ENCODE measurements around the gene MARCHF3. TPM values are rescaled to one million over a fixed set of nuclear protein-coding genes. Genes with fewer than 3 reads are reported as not detected.
"Not testable (repeated sequence)": the region's sequence is repeated elsewhere in the genome, so short reads cannot be mapped to it uniquely, and the experiment has no call there.

MARCHF3 gene
- total RNA-seq, 1 experiment from 2014 or later: 3.4 TPM

DNA sequence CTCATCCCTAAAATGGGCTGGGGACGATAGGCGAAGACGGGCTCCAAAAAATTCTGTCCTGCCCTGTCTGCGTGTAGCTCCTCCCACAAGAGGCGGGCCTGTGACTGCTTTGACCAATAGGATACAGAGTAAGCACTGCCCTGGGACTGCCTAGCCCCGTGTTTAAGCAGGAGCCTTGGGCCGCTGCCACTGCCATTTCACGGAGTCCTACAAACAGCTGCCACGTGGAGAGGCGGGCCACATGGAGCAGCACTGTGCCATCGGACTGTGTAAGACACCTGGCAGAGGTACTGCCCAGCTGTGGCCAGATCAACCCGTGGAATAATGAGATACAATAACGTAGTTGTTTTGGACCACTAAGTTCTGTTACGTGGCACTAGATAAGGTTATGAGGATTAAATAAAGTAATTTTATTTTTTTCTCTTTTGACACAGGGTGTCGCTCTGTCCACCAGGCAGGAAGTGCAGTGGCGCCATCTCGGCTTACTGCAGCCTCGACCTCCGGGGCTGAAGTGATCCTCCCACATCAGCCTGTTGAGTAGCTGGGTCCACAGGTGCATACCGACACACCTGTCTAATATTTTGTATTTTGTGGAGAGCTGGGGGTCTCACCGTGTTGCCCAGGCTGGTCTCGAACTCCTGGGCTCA lies 166.2 kb downstream of the MARCHF3 start:
- H3K27ac ChIP-seq: no peak overlapping the region
- H3K36me3 ChIP-seq: no peaks in the 10 kb centered on the region
- H3K9me3 ChIP-seq (replicated peaks): no peaks in the 10 kb centered on the region
- H3K4me1 ChIP-seq (replicated peaks): no peaks in the 10 kb centered on the region
- no peak overlapping the region for H3K4me3 ChIP-seq
- no peak for DNase-seq (ENCODE audit: low read depth in 1 of 2, low spot score in 2 of 2)
- H3K27me3 ChIP-seq (replicated peaks): no peaks in the 10 kb centered on the region

DNA sequence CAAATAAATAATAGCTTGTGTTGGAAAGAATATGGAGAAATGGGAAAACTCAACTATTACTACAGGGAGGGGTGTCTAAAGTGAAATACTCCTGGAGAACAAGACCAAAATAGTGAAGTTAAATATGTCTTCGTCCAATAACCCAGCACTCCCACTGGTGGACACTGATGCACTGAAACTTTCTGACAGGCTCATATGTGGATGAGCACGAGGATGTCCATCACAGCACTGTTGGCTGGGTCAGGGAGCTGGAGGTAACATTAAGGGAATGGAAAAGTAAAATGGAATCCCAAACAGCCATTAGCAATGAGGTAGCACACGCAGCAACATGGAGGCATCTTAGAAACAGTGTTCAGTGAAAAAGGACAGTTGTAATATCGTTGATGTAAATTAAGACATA lies 167.0 kb downstream of the MARCHF3 start:
- H3K9me3 ChIP-seq (replicated peaks): no peaks in the 10 kb centered on the region
- no peaks in the 10 kb centered on the region for H3K27me3 ChIP-seq (replicated peaks)
- H3K36me3 ChIP-seq: no peaks in the 10 kb centered on the region
- no peak overlapping the region for H3K4me3 ChIP-seq
- H3K4me1 ChIP-seq (replicated peaks): no peaks in the 10 kb centered on the region
- no peak for DNase-seq (ENCODE audit: low read depth in 1 of 2, low spot score in 2 of 2)
- no peak overlapping the region for H3K27ac ChIP-seq

DNA sequence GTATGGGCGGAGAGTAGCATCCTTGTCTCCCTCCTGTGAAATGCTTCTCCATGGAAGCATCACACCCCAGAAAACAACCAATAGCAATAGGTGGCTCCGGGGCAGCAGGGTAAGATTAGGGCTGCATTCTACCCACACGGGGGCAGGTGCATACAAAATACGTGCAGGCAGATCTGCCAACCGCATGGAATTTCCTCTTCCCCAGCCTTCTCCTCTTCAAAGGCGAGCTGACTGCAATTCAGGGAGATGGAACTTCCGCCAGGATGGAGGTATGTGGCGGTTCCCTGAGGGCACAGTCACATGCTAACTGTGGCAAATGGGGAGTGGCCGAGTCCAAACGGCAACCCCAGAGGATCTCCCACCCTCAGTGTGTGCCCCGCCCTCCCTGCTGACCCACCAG lies 171.9 kb downstream of the MARCHF3 start:
- Histone ChIP-seq H3K4me3 (no peak overlapping the region), H3K9me3 (replicated peaks) (no peaks in the 10 kb centered on the region), H3K36me3 (no peaks in the 10 kb centered on the region), H3K27me3 (replicated peaks) (no peaks in the 10 kb centered on the region), H3K4me1 (replicated peaks) (no peaks in the 10 kb centered on the region), H3K27ac (no peak overlapping the region)
- no peak for DNase-seq (ENCODE audit: low read depth in 1 of 2, low spot score in 2 of 2)

DNA sequence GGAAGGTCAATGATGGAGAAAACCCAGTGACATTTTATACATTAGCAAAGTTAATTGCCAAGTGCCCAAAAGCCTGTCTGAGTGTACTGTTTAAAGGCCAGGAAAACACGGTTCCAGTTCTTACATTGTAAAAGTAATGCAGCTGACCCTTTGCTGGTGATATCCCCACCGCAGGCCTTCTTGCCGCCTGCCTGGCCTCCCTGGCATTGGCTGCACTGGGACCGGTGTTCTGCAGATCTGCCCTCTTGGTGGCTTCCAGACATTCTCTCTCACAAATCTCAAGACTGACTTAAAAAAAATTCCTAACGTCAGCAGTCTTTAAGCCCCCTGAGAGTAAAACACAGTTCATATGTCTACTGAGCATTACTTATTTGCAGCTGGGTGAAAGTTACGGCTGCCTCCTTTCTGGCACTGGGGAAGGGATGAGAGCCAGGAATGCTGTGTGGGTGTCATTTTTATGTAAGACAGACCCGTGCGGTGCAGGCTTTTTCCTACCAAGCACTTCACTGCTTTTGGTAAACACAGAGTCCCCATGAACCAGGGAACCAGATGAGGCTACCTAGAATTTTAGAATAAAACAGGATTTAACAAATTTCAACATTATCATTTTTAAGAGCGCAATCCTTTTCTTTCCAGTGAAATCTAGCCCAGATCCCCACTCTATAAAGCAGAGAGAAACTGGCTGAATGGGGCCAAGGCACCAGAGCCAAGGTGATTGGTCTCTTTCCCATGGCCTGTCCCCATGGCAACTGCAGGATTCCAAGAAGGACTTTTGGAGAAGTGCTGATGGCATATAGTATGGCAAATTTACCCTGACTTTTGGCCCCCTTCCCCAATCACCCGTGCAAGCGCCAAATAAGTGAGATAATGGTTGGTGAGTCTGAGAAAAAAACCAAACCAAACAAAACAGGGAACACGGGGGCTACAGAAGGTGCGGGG lies 172.6 kb downstream of the MARCHF3 start:
- Histone ChIP-seq H3K9me3 (replicated peaks) (no peaks in the 10 kb centered on the region), H3K36me3 (no peaks in the 10 kb centered on the region), H3K4me3 (no peak overlapping the region), H3K27me3 (replicated peaks) (no peaks in the 10 kb centered on the region), H3K4me1 (replicated peaks) (no peaks in the 10 kb centered on the region), H3K27ac (no peak overlapping the region)
- DNase-seq (ENCODE audit: low read depth in 1 of 2, low spot score in 2 of 2): no peak

DNA sequence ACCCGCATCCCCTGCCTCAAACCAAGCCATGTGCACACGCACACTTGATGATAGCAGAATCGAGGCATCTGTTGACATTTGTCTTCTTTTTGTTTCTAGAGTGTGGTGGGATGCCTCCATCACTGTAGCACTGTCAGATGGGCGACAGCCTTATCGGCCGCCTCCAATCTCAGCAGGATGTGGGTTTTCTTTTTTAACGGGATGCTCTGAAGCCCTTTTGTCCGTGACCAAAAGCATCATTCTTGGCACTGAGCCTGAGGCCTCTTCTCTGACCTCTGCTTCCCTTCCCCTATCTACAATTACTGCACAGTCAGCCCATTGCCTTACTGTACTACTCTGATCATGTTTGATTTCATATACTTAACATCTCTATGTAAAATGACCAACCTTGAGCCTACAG lies 175.1 kb downstream of the MARCHF3 start:
- Histone ChIP-seq H3K4me3 (no peak overlapping the region), H3K27ac (no peak overlapping the region), H3K9me3 (replicated peaks) (no peaks in the 10 kb centered on the region), H3K4me1 (replicated peaks) (no peaks in the 10 kb centered on the region), H3K36me3 (no peaks in the 10 kb centered on the region), H3K27me3 (replicated peaks) (no peaks in the 10 kb centered on the region)
- DNase-seq (ENCODE audit: low read depth in 1 of 2, low spot score in 2 of 2): no peak

DNA sequence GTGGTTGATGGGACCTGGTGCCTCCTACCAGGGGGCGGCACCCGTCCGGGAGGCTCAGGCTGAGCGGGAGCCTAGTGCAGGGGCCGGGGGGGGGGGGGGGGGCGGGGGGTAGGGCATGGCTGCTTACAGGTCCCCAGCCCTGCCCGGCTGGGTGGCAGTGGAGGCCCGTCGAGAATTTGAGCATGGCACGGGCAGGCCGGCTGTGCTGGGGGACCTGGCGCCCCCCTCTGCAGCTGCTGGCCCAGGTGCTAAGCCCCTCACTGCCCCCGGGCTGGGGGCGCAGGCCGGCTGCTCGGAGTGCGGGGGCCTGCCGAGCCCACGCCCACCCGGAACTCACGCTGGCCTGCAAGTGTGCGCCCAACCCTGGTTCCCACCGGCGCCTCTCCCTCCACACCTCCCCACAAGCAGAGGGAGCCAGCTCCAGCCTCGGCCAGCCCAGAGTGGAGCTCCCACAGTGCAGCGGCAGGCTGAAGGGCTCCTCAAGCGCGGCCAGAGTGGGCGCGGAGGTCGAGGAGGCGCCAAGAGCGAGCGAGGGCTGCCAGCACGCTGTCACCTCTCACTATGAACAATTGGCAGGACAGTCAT lies 175.7 kb downstream of the MARCHF3 start:
- Histone ChIP-seq H3K4me1 (replicated peaks) (no peaks in the 10 kb centered on the region), H3K27me3 (replicated peaks) (no peaks in the 10 kb centered on the region), H3K4me3 (no peak overlapping the region), H3K27ac (no peak overlapping the region), H3K9me3 (replicated peaks) (no peaks in the 10 kb centered on the region), H3K36me3 (no peaks in the 10 kb centered on the region)
- no peak for DNase-seq (ENCODE audit: low read depth in 1 of 2, low spot score in 2 of 2)

DNA sequence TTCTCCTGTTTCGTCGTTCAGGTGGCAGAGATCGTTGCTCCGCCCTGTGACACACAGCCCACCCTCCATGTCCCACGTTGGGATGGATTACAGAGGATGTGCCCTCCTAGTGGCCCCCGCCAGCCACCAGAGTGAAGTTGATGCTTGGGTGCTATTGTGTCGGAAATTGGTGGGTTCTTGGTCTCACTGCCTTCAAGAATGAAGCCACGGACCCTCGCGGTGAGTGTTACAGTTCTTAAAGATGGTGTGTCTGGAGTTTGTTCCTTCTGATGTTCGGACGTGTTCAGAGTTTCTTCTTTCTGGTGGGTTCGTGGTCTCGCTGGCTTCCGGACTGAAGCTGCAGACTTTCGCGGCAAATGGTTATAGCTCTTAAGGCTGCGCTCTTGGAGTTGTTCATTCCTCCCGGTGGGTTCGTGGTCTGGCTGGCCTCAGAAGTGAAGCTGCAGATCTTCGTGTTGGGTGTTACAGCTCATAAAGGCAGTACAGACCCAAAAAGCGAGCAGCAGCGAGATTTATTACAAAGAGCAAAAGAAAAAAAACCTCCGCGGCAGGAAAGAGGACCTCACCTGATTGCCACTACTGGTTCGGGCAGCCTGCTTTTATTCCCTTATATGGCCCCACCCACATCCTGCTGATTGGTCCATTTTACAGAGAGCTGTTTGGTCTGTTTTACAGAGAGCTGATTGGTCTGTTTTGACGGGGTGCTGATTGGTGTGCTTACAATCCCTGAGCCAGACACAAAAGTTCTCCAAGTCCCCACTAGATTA lies 176.6 kb downstream of the MARCHF3 start:
- not testable (repeated sequence) for H3K27me3 ChIP-seq (replicated peaks); H3K9me3 ChIP-seq (replicated peaks); H3K27ac ChIP-seq; H3K4me1 ChIP-seq (replicated peaks); H3K4me3 ChIP-seq; H3K36me3 ChIP-seq; DNase-seq (ENCODE audit: low read depth in 1 of 2, low spot score in 2 of 2)

DNA sequence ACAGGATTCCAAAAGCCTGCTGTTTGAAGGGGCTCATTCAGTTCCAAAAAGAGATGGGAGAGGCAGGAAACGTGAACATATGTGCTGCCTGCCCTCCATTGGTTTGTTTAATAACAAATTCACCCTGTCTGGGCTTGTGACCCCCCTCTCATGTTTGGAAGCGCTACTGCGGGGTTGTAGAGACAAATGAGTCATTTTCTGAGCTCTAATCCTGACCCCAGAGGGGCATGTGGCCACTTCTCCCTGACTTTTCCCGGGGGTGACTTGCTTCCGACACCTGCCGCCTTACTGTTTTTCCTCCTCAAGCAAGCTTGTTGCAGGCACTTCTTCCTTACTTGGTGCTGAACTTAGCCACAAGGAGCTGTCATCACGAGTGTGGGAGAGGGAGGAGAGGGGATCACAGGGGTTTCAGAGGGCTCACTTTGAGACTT lies 177.5 kb downstream of the MARCHF3 start:
- Histone ChIP-seq H3K27me3 (replicated peaks) (no peaks in the 10 kb centered on the region), H3K36me3 (no peaks in the 10 kb centered on the region), H3K27ac (no peak overlapping the region), H3K9me3 (replicated peaks) (no peaks in the 10 kb centered on the region), H3K4me1 (replicated peaks) (no peaks in the 10 kb centered on the region), H3K4me3 (no peak overlapping the region)
- no peak for DNase-seq (ENCODE audit: low read depth in 1 of 2, low spot score in 2 of 2)

DNA sequence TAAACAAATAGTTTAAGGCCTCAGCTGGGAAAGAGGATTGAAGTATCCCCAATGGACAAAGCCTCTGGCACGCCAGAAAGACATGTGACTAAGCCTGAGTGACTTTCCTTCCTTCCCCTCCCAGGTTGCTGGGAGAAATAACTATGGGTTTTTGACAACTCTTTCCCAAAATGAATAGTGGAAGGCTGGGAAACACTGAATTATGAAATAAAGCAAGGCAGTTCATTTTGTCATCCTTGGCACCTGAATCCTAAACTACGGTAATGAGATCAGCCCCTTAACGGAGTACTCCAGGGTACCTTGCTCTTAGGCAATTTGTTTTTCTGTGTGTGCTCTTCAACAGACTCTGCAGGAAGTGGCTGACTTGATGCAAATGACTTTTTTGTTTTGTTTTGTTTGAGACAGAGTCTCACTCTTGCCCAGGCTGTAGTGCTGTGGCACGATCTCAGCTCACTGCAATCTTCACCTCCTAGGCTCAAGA lies 178.2 kb downstream of the MARCHF3 start:
- H3K27ac ChIP-seq: no peak overlapping the region
- no peak overlapping the region for H3K4me3 ChIP-seq
- no peaks in the 10 kb centered on the region for H3K27me3 ChIP-seq (replicated peaks)
- no peaks in the 10 kb centered on the region for H3K36me3 ChIP-seq
- no peak for DNase-seq (ENCODE audit: low read depth in 1 of 2, low spot score in 2 of 2)
- no peaks in the 10 kb centered on the region for H3K4me1 ChIP-seq (replicated peaks)
- no peaks in the 10 kb centered on the region for H3K9me3 ChIP-seq (replicated peaks)

DNA sequence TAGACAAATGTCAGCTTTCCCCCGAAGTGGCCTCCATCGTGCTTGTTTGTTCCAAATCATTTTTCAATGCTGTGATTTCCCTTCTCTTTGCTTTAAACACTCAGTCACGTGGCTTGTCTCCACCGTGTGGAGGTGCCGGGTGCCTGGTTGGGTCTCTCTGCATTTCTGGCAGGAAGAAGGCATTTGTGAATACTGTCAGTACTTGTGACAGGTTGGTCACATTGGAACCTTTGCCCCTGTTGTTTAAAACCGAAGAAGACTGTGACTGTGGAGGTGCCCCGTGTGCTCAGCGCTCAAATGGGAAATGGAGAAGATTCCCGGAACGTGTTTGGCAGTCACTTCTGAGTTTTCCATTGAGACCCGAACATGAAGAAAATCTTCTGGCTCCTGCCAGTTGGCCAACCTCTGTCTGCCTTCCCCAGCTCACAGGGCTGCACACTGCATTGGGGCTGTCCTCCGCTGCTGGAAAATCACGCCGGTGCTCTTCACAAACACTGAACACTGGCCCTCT lies 178.8 kb downstream of the MARCHF3 start:
- no peaks in the 10 kb centered on the region for H3K36me3 ChIP-seq
- DNase-seq (ENCODE audit: low read depth in 1 of 2, low spot score in 2 of 2): no peak
- no peaks in the 10 kb centered on the region for H3K4me1 ChIP-seq (replicated peaks)
- H3K9me3 ChIP-seq (replicated peaks): no peaks in the 10 kb centered on the region
- no peaks in the 10 kb centered on the region for H3K27me3 ChIP-seq (replicated peaks)
- no peak overlapping the region for H3K27ac ChIP-seq
- no peak overlapping the region for H3K4me3 ChIP-seq

DNA sequence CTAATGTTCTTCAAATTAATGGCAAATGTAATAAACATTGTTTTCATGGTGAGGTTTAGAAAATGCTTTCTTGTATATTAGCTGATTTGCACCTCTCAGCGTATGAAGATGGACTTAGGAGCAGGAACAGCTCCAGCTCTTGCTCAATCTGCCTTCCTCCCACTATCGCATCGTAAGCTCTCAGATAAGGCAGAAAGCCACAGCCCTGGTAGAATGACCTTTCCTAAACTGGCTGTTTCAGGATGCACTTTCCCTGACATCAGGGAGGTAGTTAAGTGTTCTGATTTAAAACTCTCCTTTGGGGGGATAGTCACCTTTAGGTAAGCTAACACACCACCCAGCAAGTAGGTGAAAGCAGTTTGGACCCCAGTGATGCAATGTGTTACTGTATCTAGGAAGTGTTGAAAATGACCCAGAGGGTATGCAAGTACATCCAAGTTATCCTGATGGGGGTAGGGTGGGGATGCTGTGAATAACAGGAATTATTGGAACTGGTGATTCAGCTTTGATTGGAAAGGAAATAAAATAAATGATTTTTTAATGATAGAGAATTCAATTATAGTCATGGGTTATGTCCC lies 181.2 kb downstream of the MARCHF3 start:
- DNase-seq (ENCODE audit: low read depth in 1 of 2, low spot score in 2 of 2): no peak
- no peaks in the 10 kb centered on the region for H3K4me1 ChIP-seq (replicated peaks)
- H3K27ac ChIP-seq: no peak overlapping the region

DNA sequence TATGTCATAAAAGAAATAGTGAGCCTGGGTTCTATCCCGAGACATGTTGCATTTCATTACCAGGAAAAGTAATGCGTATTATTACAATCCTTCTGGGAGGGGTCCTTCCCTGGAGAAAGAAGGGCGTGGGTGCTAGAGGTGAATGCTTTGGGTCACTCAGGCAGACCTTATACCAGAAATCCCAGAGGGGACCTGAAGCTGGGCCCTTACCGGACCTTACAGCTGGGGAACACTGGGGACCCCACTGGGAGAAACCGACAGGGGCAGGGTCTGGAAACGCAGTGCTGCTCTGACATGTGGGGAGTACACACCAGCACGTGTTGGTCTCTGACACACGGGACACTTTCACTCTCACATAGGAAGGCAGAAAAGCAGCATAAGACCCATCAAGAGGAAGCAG lies 182.1 kb downstream of the MARCHF3 start:
- H3K9me3 ChIP-seq (replicated peaks): no peaks in the 10 kb centered on the region
- no peak overlapping the region for H3K27ac ChIP-seq
- DNase-seq (ENCODE audit: low read depth in 1 of 2, low spot score in 2 of 2): no peak
- H3K4me3 ChIP-seq: no peak overlapping the region
- no peaks in the 10 kb centered on the region for H3K27me3 ChIP-seq (replicated peaks)
- no peaks in the 10 kb centered on the region for H3K4me1 ChIP-seq (replicated peaks)
- no peaks in the 10 kb centered on the region for H3K36me3 ChIP-seq

More for the DNA sequence above, 181.2 kb downstream of the MARCHF3 start:
- no peaks in the 10 kb centered on the region for H3K27me3 ChIP-seq (replicated peaks)
- no peaks in the 10 kb centered on the region for H3K36me3 ChIP-seq
- H3K4me3 ChIP-seq: no peak overlapping the region
- no peaks in the 10 kb centered on the region for H3K9me3 ChIP-seq (replicated peaks)

DNA sequence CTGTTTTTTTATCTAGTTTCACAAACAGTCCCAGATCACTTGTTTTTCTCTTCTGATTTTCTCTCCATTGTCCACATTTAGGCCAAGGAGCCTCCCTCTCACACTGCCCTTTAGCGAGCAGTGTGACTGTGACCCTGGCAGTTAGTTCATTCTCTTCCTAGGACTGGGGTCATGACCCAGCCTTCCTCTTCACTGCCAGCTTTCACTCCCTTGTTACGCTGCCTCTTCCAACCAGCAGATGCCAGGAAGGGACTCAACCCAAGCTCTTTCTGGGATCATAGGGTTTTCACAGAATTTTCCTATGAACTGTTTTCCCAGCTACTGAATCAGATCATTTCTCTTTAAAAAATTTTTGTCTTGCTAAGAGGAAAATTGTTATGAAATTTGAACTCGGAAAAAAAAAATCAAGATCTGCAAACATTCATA lies 182.5 kb downstream of the MARCHF3 start:
- H3K36me3 ChIP-seq: no peaks in the 10 kb centered on the region
- H3K4me1 ChIP-seq (replicated peaks): no peaks in the 10 kb centered on the region
- no peaks in the 10 kb centered on the region for H3K9me3 ChIP-seq (replicated peaks)
- no peak for DNase-seq (ENCODE audit: low read depth in 1 of 2, low spot score in 2 of 2)
- H3K27ac ChIP-seq: no peak overlapping the region
- no peaks in the 10 kb centered on the region for H3K27me3 ChIP-seq (replicated peaks)
- no peak overlapping the region for H3K4me3 ChIP-seq
